Endometrium (tissue), 2 donors: ENCODE data around the gene C1orf167.

Experiments used
- FAIRE-seq: peaks from 2 replicates; lab custom pipeline; 2012; peaks lifted over from hg19 to GRCh38; lab: Jason Lieb, UNC
- donor health status: control.
- donor health status: control.

The C1orf167 gene

GRCh38 chr1:11835441-11836225, 73.6 kb downstream of the C1orf167 start:
- FAIRE-seq, result no peak

- FAIRE-seq, result no peak
These were observed 75.2 kb downstream of the C1orf167 start for GRCh38 chr1:11836955-11837766.

GRCh38 chr1:11837767-11838348, 75.9 kb downstream of the C1orf167 start:
- no peak for FAIRE-seq

GRCh38 chr1:11838349-11839272, 76.6 kb downstream of the C1orf167 start:
- no peak for FAIRE-seq
